Calu3 (cell line): ENCODE measurements around the gene TNFSF15. TPM values are rescaled to one million over a fixed set of nuclear protein-coding genes. Genes with fewer than 3 reads are reported as not detected.

Source experiments
- BruUV-seq: library from RNA; stranded (reverse); fragments of 400-500 nt; replicated peaks from 2 replicates; lab custom pipeline; 2021; lab: Mats Ljungman, UMichigan
- CTCF ChIA-PET: fragments of 300-600 bp; sonication (Branson Sonifier 250); formaldehyde crosslinking; loops from one replicate; lab custom pipeline; 2022; ENCODE audit warnings: antibody characterized with exemption; lab: Charles Lee
- DNase-seq: peaks from one replicate; pipeline ENCODE4 v3.0.0; 2022
- H3K27ac Mint-ChIP-seq: one replicate; pipeline ENCODE4 v1.8.0; 2022; ENCODE audit warnings: mixed read lengths; ENCODE audit not compliant: unreplicated experiment
- H3K27me3 Mint-ChIP-seq: one replicate; pipeline ENCODE4 v1.8.0; 2022; ENCODE audit warnings: mixed read lengths; ENCODE audit not compliant: unreplicated experiment
- H3K36me3 Mint-ChIP-seq: one replicate; pipeline ENCODE4 v1.8.0; 2022; ENCODE audit warnings: mild to moderate bottlenecking, moderate library complexity, mixed read lengths; ENCODE audit not compliant: insufficient read depth, unreplicated experiment
- H3K4me1 Mint-ChIP-seq: one replicate; pipeline ENCODE4 v1.8.0; 2022; ENCODE audit warnings: mild to moderate bottlenecking, low read depth, mixed read lengths; ENCODE audit not compliant: unreplicated experiment
- H3K4me3 Mint-ChIP-seq: one replicate; pipeline ENCODE4 v1.8.0; 2022; ENCODE audit warnings: mild to moderate bottlenecking, low read depth, moderate library complexity, mixed read lengths; ENCODE audit not compliant: unreplicated experiment
- H3K9me3 Mint-ChIP-seq: one replicate; pipeline ENCODE4 v1.8.0; 2022; ENCODE audit warnings: low read depth, mixed read lengths; ENCODE audit not compliant: unreplicated experiment
- CTCF ChIP-seq: fragments of 200-600 bp; IDR thresholded peaks from one replicate; pipeline ENCODE4 v1.8.0; 2022; ENCODE audit warnings: antibody characterized with exemption; ENCODE audit not compliant: unreplicated experiment
- intact Hi-C: fragments of 100-400 bp; cut with micrococcal nuclease; formaldehyde crosslinking; loops from one replicate; pipeline ENCODE4 v1.10.0; 2022; ENCODE audit not compliant: unreplicated experiment
- total RNA-seq: library from RNA; stranded (reverse); gene quantifications from 2 replicates; pipeline ENCODE4 v1.2.3, GENCODE V29; 2022

Gene TNFSF15
- total RNA-seq, 1 experiment from 2014 or later = 4.9 TPM

GRCh38 chr9:114829574-114830440 lies 24.0 kb upstream of the TNFSF15 start:
- Mint-ChIP-seq H3K9me3 (no peaks in the 10 kb centered on the region), H3K36me3 (no peaks in the 10 kb centered on the region), H3K27me3 (peaks cover 20% of the 10 kb centered on the region), H3K4me3 (no peak overlapping the region), H3K4me1 (no peaks in the 10 kb centered on the region), H3K27ac (no peak overlapping the region)
- no peak for DNase-seq
- TF ChIP-seq CTCF = no peak
- CTCF ChIA-PET = no interaction called here
- no TSS peak for BruUV-seq
- intact Hi-C loops = no loop called here

- BruUV-seq = no TSS peak
- CTCF ChIA-PET = no interaction called here
- intact Hi-C loops = no loop called here
- Mint-ChIP-seq H3K27me3 (peaks cover 20% of the 10 kb centered on the region), H3K27ac (no peak overlapping the region), H3K4me3 (no peak overlapping the region), H3K36me3 (no peaks in the 10 kb centered on the region), H3K9me3 (no peaks in the 10 kb centered on the region), H3K4me1 (no peaks in the 10 kb centered on the region)
- TF ChIP-seq CTCF = no peak
- no peak for DNase-seq
These were observed 22.4 kb upstream of the TNFSF15 start for GRCh38 chr9:114828303-114828650.

GRCh38 chr9:114827641-114828302 lies 21.9 kb upstream of the TNFSF15 start:
- Mint-ChIP-seq H3K27me3 (peaks cover 20% of the 10 kb centered on the region), H3K27ac (no peak overlapping the region), H3K9me3 (no peaks in the 10 kb centered on the region), H3K36me3 (no peaks in the 10 kb centered on the region), H3K4me1 (peaks cover under 1% of the 10 kb centered on the region), H3K4me3 (no peak overlapping the region)
- CTCF ChIA-PET = no interaction called here
- DNase-seq = no peak
- TF ChIP-seq CTCF = no peak
- no TSS peak for BruUV-seq
- intact Hi-C loops = no loop called here

- no peaks in the 10 kb centered on the region for H3K9me3 Mint-ChIP-seq
- DNase-seq = no peak
- no peak for TF ChIP-seq CTCF
- intact Hi-C loops = no loop called here
- no peak overlapping the region for H3K27ac Mint-ChIP-seq
- no peak overlapping the region for H3K4me3 Mint-ChIP-seq
- H3K4me1 Mint-ChIP-seq = peaks cover 8% of the 10 kb centered on the region
- CTCF ChIA-PET = no interaction called here
- no peaks in the 10 kb centered on the region for H3K36me3 Mint-ChIP-seq
- H3K27me3 Mint-ChIP-seq = peaks cover 20% of the 10 kb centered on the region
- BruUV-seq = no TSS peak
These were observed 20.6 kb upstream of the TNFSF15 start for GRCh38 chr9:114826431-114826830.
